KMS-11 (cell line): Measurements from ENCODE around the gene PPP1R36.
"Not testable (repeated sequence)": the region's sequence is repeated elsewhere in the genome, so short reads cannot be mapped to it uniquely, and the experiment has no call there.

ENCODE experiments used
- H2AFZ ChIP-seq: fragments of 200-600 bp; sonication (generic); 2 replicates; pipeline ENCODE4 v1.6.1; 2016; ENCODE audit warnings: antibody characterized with exemption, mixed run types, low read depth
- H3K27ac ChIP-seq: fragments of 200-600 bp; sonication (generic); 2 replicates; pipeline ENCODE4 v1.6.1; 2016; ENCODE audit warnings: mild to moderate bottlenecking, mixed run types
- H3K27me3 ChIP-seq: fragments of 200-600 bp; sonication (generic); 2 replicates; pipeline ENCODE4 v1.6.1; 2017; ENCODE audit warnings: mild to moderate bottlenecking, low read depth, mixed run types, moderate library complexity; ENCODE audit not compliant: insufficient read depth
- H3K36me3 ChIP-seq: fragments of 200-600 bp; sonication (generic); 2 replicates; pipeline ENCODE4 v1.6.1; 2017; ENCODE audit warnings: mild to moderate bottlenecking, mixed run types; ENCODE audit not compliant: insufficient read depth
- H3K4me1 ChIP-seq: fragments of 200-600 bp; sonication (generic); 2 replicates; pipeline ENCODE4 v1.6.1; 2016; ENCODE audit warnings: mild to moderate bottlenecking, low read depth, mixed run types; ENCODE audit not compliant: poor library complexity, severe bottlenecking
- H3K4me2 ChIP-seq: fragments of 200-600 bp; sonication (generic); 2 replicates; pipeline ENCODE4 v1.7.0; 2016; ENCODE audit warnings: mild to moderate bottlenecking, mixed run types
- H3K4me3 ChIP-seq: fragments of 200-600 bp; sonication (generic); IDR thresholded peaks from 2 replicates; pipeline ENCODE4 v1.6.1; 2017; ENCODE audit warnings: low read depth, low read length, mixed read lengths; ENCODE audit not compliant: insufficient read depth
- H3K79me2 ChIP-seq: fragments of 200-600 bp; sonication (generic); 2 replicates; pipeline ENCODE4 v1.6.1; 2016; ENCODE audit warnings: low read depth, mixed run types; ENCODE audit not compliant: insufficient read depth
- H3K9ac ChIP-seq: fragments of 200-600 bp; sonication (generic); 2 replicates; pipeline ENCODE4 v1.6.1; 2016; ENCODE audit warnings: mild to moderate bottlenecking, mixed run types
- H4K20me1 ChIP-seq: fragments of 200-600 bp; sonication (generic); 2 replicates; pipeline ENCODE4 v1.6.1; 2016; ENCODE audit warnings: mild to moderate bottlenecking, mixed run types; ENCODE audit not compliant: insufficient read depth
- CTCF ChIP-seq: fragments of 200-600 bp; sonication (generic); conservative IDR thresholded peaks from 2 replicates; pipeline ENCODE4 v1.6.1; 2017; ENCODE audit warnings: low read depth, mild to moderate bottlenecking, antibody characterized with exemption, low read length, moderate library complexity, mixed read lengths

PPP1R36 gene

GRCh38 chr14:64562436-64562835 lies 12.7 kb downstream of the PPP1R36 start:
- Histone ChIP-seq H3K4me3 (no peak overlapping the region), H2AFZ (no peak overlapping the region), H3K79me2 (no peaks in the 10 kb centered on the region), H3K4me1 (no peaks in the 10 kb centered on the region), H3K4me2 (no peak overlapping the region), H3K36me3 (no peaks in the 10 kb centered on the region), H3K27ac (no peak overlapping the region), H4K20me1 (no peaks in the 10 kb centered on the region), H3K9ac (no peak overlapping the region), H3K27me3 (no peaks in the 10 kb centered on the region)
- no peak for TF ChIP-seq CTCF

GRCh38 chr14:64563696-64564095 lies 13.9 kb downstream of the PPP1R36 start:
- Histone ChIP-seq H3K4me2 (no peak overlapping the region), H3K4me3 (no peak overlapping the region), H3K27ac (no peak overlapping the region), H3K79me2 (no peaks in the 10 kb centered on the region), H2AFZ (no peak overlapping the region), H3K4me1 (no peaks in the 10 kb centered on the region), H3K27me3 (no peaks in the 10 kb centered on the region), H4K20me1 (no peaks in the 10 kb centered on the region), H3K36me3 (no peaks in the 10 kb centered on the region), H3K9ac (no peak overlapping the region)
- TF ChIP-seq CTCF: no peak

- Histone ChIP-seq H3K79me2 (no peaks in the 10 kb centered on the region), H4K20me1 (no peaks in the 10 kb centered on the region), H3K27ac (no peak overlapping the region), H2AFZ (no peak overlapping the region), H3K9ac (no peak overlapping the region), H3K4me2 (no peak overlapping the region), H3K4me3 (no peak overlapping the region), H3K36me3 (no peaks in the 10 kb centered on the region), H3K27me3 (no peaks in the 10 kb centered on the region), H3K4me1 (no peaks in the 10 kb centered on the region)
- no peak for TF ChIP-seq CTCF
Measured at GRCh38 chr14:64566651-64567122, 16.9 kb downstream of the PPP1R36 start.

- Histone ChIP-seq H3K27me3 (no peaks in the 10 kb centered on the region), H3K27ac (no peak overlapping the region), H4K20me1 (no peaks in the 10 kb centered on the region), H3K4me2 (no peak overlapping the region), H3K4me3 (no peak overlapping the region), H3K79me2 (no peaks in the 10 kb centered on the region), H2AFZ (no peak overlapping the region), H3K36me3 (no peaks in the 10 kb centered on the region), H3K4me1 (no peaks in the 10 kb centered on the region), H3K9ac (no peak overlapping the region)
- TF ChIP-seq CTCF: no peak
Measured at GRCh38 chr14:64569138-64569631, 19.4 kb downstream of the PPP1R36 start.

GRCh38 chr14:64569646-64570045 lies 19.9 kb downstream of the PPP1R36 start:
- H3K4me1 ChIP-seq, H3K9ac ChIP-seq, H3K4me2 ChIP-seq, H3K4me3 ChIP-seq, H4K20me1 ChIP-seq, H3K79me2 ChIP-seq, H2AFZ ChIP-seq, H3K36me3 ChIP-seq, H3K27me3 ChIP-seq, H3K27ac ChIP-seq: not testable (repeated sequence)
